Muscle of back (tissue), 13 donors: ENCODE measurements around the gene LSM8. TPM values are rescaled to one million over a fixed set of nuclear protein-coding genes. Genes with fewer than 3 reads are reported as not detected.
"Not testable (repeated sequence)": the region's sequence is repeated elsewhere in the genome, so short reads cannot be mapped to it uniquely, and the experiment has no call there.

Experiments used
- DNase-seq, 3 donors: peaks; one replicate each; pipeline versions ENCODE4 v3.0.0 to v3.0.0-alpha.2; 2013
- long read RNA-seq, 9 donors: transcript quantifications; one replicate each; lab custom pipeline, GENCODE V29; 2026
- polyA plus RNA-seq, 10 donors: library from polyadenylated mRNA; unstranded; fragments of 120-200 nt; gene quantifications; one replicate each; pipeline ENCODE4 v1.2.1, GENCODE V29; 2013; ENCODE audit not compliant: insufficient read length in 10 of 10

Gene LSM8
- polyA plus RNA-seq = 10 to 100 TPM; 38.5 to 48.8 (median 44.3) TPM
- long read RNA-seq, donor 1, transcript LSM8-201 (4 exons, 1,305 nt) = major isoform, 30 of 31 reads
- long read RNA-seq, donor 1, partial matches to known transcripts = 0 of 31 reads
- long read RNA-seq, donor 1, other reads (novel, unspliced or antisense) = 0 of 31 reads
- long read RNA-seq, donor 2, full-length matches to known transcripts = 24 of 30 reads
- long read RNA-seq, donor 2, partial matches to known transcripts = 6 of 30 reads
- long read RNA-seq, donor 2, other reads (novel, unspliced or antisense) = 0 of 30 reads
- long read RNA-seq, donor 3 = 0 reads
- long read RNA-seq, donor 4, transcript LSM8-201 (4 exons, 1,305 nt) = major isoform, 17 of 18 reads
- long read RNA-seq, donor 4, partial matches to known transcripts = 0 of 18 reads
- long read RNA-seq, donor 4, other reads (novel, unspliced or antisense) = 0 of 18 reads
- long read RNA-seq, donor 5, transcript LSM8-201 (4 exons, 1,305 nt) = major isoform, 39 of 41 reads
- long read RNA-seq, donor 5, partial matches to known transcripts = 0 of 41 reads
- long read RNA-seq, donor 5, other reads (novel, unspliced or antisense) = 0 of 41 reads
- long read RNA-seq, donor 6, transcript LSM8-201 (4 exons, 1,305 nt) = major isoform, 16 of 18 reads
- long read RNA-seq, donor 6, partial matches to known transcripts = 0 of 18 reads
- long read RNA-seq, donor 6, other reads (novel, unspliced or antisense) = 0 of 18 reads
- long read RNA-seq, donor 7, full-length matches to known transcripts = 18 of 18 reads
- long read RNA-seq, donor 7, partial matches to known transcripts = 0 of 18 reads
- long read RNA-seq, donor 7, other reads (novel, unspliced or antisense) = 0 of 18 reads
- long read RNA-seq, donor 8, transcript LSM8-201 (4 exons, 1,305 nt) = major isoform, 22 of 24 reads
- long read RNA-seq, donor 8, partial matches to known transcripts = 0 of 24 reads
- long read RNA-seq, donor 8, other reads (novel, unspliced or antisense) = 0 of 24 reads
- long read RNA-seq, donor 9, transcript LSM8-201 (4 exons, 1,305 nt) = major isoform, 7 of 8 reads
- long read RNA-seq, donor 9, partial matches to known transcripts = 0 of 8 reads
- long read RNA-seq, donor 9, other reads (novel, unspliced or antisense) = 0 of 8 reads

DNA sequence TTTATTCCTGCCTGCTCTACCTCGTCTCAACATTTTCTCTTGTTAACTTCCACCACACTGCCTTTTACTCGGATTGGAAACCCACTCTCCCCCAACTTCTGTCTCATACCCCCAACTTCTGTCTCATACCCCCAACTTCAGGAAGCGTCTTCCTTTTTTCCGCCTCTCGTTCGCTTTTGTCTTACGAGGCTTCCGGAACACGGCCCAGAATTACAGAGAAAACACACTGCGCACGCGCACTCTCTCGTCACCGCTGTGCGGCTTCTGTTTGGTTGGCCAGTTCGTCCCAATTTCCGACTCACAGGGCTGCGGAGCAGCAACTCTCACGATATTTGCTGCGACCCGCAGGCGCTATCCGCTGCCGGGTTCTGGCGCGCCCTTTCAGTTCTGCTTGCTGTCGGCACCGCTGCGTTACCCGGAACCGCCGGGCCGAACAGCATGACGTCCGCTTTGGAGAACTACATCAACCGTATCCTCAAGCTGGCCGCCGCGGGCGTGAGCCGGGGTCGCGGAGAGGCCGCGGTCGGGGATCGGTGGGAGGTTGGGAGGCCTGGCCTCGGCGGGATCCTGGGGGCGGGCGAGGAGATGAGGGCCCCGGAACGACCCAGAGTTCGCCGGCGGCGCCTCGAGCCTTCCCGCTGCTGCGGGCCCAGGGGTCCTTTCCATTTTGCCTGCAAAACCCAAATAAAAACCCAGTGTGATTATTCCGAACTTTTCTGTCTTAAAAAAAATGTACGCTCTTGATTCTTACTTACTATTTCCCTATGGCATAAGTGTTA, at the start of gene LSM8:
TSS of gene LSM8 (plus strand) at position 379 of the 779 bp plus-strand sequence. CDS start at position 439, 60 bp downstream.
- peak; percentile 98 to 99 (median 99) for DNase-seq

DNA sequence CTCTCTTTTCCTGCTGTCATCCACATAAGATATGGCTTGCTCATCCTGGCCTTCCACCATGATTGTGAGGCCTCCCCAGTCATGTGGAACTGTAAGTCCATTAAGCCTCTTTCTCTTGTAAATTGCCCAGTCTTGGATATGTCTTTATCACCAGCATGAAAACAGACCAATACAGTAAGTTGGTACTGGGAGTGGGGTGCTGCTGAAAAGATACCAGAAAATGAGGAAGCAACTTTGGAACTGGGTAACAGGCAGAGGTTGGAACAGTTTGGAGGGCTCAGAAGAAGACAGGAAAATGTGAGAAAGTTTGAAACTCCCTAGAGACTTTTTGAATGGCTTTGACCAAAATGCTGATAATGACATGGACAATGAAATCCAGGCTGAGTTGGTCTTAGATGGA, 49.5 kb upstream of the LSM8 start:
- DNase-seq = not testable (repeated sequence)

DNA sequence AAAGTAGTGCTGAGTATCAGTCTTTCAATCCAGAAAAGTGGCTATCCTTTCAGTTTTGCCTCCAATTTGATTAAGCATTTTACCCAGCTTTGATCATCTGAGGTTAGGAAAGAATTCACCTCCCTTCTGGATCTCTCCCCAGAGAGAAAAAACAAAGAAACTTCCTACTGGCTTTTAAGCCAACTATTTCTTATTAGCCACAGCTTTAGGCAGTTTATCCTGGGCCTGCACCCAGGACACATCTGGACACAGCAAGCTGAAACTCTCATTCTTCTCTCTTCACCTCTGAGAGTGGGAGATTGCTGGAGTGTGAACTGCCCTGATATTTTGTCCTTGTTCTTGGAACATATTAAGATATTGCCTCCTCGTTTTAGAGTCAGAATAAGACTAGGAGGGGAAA, 43.5 kb upstream of the LSM8 start:
- DNase-seq = peak in 2 of 3 donors; percentile 6 to 26

DNA sequence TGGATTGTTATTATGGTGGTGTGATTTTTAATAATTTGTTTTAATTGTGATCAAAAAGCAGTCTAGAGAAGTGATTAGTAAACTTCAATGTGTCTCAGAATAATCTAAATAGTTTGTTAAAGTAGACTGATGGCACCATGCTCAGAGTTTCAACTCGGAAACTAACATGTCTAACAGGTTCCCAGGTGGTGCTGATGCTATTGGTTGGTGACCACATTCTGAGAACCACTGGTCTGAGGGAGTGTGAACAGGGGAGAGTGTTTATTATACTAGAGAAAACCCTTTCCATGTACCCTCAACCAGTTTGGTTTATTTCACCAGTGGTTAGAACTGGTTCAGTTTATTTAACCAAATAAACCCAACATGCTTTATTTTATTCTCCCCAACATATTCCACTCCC, 42.0 kb upstream of the LSM8 start:
- no peak for DNase-seq

DNA sequence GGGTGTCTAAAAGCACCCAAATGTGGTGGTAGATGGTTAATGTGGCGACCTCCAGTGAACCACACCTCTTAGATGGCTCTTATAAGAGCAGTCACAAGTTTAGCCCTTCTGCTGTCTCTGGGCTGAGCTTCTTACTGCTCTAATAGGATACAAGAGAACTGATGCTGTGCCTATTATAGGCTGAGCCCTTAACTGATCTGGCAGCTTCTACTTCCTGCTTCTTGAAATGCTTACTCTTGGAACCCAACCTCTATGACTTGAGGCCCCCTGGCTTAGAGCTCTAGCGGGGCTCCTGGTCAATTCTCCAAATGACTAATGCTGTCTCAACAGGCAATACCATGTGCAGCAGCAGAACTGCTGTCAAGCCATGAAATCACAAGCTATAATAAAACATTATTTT, 35.0 kb upstream of the LSM8 start:
- DNase-seq = no peak

DNA sequence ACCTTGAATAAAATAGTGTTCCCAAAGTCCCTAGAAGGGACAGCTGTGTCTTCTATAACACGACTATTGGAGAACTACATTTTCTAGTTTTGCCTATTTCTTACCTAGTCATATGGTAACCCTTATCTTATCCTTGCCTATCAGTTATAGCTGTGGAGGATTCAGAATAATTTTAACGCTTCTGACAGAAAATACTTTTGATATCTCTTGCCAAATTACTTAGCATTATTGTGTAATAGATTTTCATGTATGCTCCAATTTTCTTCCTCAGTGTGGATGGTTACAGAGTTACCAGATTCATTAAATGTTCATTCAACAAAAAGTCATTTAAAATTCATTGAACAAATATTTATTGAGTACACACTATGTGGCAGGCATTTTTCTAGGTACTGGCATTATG, 34.6 kb upstream of the LSM8 start:
- no peak for DNase-seq

DNA sequence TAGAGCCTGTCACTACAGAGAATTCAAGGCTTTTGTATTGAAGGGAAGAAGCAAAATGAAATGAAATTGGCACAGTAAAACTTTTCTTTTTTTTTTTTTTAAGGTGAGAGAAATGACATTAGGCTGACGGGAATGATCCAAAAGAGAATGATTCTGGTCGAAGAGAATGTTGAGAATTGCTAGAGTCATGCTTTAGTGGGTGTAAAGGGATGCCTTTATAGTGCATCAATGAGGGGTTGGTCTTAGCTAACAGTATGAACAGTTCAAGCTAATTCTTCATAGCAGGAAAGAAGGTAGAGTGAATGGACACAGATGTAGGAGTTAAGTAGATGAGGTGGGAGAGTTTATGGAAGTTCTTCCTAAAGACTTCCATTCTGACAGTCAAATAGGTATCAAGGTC, 32.3 kb upstream of the LSM8 start:
- DNase-seq = no peak

DNA sequence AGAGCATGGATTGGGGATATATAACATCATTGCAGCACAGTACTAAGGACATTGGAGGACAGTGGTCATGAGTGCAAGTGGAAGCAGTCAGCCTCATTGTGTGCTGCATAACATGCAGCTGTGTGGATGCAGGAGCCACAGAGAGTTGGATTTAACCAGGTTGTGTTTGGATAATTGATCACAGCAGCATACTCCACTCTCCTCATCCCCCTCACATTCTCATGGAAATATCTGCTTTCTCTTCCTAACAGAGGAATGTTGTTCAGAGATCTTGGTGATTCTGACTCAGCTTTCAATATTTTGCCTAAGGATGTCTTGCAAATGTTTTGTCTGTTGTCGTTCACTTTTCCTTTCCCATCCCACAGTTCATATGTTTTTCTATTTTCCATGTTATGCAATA, 31.8 kb upstream of the LSM8 start:
- no peak for DNase-seq

DNA sequence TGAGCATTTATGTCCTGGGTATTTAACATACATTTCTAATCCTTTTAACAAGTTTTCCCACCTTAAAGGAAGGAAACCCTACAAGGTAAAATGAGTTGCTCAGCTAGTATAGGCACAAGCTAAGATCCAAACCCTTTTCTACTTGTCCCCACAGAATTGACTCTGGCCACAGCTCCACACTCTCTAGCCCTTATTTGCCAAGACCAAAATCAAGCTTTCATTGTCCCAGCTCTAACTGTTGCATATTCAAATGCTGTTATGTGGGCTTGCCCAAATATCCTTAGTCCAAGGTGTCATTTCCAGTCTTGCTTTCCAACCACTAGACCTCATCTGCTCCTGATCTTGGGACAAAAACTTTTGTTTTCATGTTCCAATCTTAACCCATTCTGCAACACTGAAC, 31.3 kb upstream of the LSM8 start:
- DNase-seq = no peak

DNA sequence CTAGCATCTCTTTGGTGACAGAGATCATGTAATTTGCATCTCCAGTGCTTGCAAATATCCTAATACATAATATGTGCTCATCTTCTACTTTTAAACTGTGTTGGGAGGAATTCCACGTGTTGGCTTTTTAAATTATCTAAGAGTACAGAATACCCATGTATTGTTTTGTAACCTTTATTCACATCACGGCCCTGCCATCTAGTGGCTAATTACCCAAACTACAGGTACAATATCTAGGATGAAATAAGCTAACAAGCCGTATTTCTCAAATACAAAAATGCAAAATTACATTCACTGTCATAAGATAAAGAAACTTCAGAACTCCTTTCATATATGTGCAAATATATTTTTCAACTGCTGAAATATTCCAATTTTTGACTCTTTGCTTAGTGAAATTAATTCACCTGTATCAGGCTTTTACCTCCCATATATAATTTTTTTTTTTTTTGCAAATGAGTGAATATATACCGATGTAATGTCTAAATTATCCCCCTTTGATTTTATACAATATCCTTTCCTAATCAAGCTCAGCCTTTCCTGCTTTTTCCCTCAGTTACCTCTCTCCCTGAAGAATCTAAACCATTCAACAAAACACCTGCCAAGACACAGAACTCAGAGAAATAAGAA, 30.3 kb upstream of the LSM8 start:
- peak in 2 of 3 donors; percentile 12 to 19 for DNase-seq

DNA sequence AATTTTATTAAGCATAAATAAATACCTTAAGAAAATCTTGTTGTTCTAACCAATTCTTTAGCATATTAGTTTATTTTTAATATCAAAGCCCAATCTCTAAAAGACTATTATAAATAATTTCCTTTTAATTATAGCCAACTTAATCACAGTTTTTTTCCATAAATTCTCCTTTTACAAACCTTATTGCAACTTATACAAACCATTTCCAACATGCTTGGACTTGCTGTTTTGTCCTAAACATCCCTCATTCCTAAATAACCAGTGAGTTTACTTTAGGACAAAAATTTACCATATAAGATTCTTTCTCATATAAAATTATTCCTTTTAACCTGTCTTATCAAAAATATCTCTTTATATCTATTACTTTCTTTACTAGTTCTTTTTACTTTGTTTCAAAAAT, 25.2 kb upstream of the LSM8 start:
- no peak for DNase-seq

DNA sequence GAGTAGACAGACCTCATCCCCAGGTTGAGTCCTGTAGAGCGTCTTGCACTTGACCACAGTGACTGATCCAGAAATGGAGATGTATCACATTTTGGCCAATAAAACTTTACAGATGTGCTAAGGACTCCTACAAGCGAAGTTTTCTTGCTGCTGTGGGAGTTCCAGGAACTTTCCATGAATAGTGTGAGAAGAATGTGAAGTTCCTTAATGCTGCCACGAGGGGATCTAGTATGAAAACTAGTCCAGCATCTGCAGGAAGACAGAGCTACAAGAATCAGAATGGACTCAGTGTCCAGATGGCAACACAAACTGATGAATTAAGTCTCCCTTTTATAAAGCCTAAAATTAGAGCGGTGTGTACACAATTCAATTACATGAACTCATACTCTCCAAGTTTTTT, 14.8 kb upstream of the LSM8 start:
- peak in 1 of 3 donors; percentile 11 for DNase-seq

DNA sequence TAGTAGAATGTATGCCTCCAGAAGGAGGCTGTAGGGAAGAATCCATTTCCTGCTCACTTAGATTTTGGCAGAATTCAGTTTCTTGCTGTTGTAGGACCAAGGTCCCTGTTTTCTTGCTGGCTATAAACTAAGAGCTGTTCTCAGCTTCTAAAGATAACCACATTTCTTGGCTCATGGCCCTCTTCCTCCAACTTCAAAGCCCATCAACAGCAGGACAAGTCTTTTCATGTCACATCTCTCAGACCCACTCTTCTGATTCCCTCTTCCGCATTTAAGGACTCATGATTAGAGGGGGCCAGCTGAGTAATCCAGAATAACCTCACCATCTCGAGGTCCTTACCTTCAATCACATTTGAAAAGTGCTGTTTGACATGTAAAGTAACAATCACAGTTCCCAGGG, 8.2 kb upstream of the LSM8 start:
- no peak for DNase-seq

DNA sequence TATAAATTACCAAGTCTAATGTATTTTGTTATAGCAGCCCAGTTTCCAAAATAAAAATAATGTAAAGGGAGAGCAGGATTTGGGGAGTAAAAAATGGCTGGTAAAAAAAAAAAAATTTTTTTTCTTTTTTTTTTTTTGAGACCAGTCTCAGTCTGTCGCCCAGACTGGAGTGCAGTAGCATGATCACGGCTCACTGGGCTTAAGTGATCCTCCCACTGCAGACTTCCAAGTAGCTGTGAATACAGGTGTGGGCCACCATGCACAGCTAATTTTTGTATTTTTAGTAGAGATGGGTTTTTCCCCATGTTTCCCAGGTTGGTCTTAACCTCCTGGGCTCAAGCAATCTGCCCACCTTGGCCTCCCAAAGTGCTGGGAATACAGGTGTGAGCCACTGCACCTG, 4.8 kb upstream of the LSM8 start:
- DNase-seq = no peak

DNA sequence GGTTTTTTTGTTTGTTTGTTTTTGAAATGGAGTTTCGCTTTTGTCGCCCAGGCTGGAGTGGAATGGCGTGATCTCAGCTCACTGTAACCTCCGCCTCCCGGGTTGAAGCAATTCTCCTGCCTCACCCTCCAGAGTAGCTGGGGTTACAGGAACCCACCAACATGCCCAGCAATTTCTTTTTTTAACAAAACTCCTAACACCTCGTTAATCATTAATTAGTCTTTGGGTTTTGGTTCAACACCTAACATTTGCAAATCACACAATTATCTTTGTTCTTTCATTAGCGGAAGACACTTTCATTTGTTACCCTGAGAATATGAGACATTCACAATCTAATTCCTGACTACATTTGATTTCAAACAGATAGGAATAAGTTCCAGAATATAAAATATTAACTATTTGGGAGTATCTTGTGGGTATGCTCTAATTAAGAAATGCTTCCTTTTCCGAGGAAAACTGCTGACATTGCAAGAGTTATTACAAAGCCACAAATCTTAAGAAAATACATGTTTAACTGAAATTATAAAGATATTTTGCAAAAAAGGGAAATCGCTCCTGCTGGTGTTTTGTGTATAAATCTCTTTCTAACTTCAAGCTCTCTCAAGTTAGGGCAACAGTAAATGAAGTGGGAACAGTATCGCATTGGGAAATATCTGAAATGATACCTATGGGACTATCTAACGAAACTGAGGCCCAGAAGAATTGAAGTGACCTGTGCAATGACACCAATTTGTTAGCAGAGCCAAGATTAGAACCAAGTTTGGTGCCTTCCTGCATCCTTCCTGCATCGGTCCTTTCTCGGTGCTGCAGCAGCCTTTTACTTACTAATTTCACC, 1.2 kb upstream of the LSM8 start:
- peak in 1 of 3 donors; percentile 6 for DNase-seq

DNA sequence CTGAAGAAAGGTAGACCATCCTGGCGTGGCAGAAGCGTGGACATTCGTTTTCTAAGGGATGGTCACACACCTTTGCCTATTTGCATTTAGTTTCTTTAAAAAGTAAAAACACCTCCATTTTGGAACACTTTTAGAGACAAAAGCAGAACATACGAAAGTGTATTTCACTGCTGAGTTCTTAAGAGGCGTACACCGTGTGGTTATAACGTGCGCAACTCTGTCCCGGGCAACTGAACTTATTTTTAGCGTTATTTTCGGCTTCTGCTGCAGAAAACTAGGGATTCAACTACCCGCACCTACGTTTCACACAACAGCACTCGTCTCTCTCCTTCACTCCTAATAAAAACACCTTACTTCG, 557 bp upstream of the LSM8 start:
- peak in 1 of 3 donors; percentile 7 for DNase-seq

DNA sequence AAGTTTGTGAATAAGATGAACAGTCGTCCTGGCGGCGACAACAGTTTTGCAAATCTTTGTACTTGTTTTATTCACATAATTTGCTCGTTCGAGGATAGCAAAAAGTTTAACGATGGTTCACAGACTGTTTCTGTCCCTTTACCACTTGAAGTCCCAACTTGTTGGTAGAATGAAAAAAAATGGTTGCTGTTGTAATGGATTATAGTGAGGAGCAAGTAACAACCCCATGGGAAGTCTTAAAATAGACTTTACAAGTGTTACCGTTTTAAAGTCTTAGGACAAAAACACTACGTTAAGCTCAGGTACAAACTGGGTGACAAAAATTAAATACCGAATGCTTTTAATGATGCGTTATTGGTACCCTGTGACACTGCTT, 589 bp downstream of the LSM8 start:
- peak in 1 of 3 donors; percentile 6 for DNase-seq

DNA sequence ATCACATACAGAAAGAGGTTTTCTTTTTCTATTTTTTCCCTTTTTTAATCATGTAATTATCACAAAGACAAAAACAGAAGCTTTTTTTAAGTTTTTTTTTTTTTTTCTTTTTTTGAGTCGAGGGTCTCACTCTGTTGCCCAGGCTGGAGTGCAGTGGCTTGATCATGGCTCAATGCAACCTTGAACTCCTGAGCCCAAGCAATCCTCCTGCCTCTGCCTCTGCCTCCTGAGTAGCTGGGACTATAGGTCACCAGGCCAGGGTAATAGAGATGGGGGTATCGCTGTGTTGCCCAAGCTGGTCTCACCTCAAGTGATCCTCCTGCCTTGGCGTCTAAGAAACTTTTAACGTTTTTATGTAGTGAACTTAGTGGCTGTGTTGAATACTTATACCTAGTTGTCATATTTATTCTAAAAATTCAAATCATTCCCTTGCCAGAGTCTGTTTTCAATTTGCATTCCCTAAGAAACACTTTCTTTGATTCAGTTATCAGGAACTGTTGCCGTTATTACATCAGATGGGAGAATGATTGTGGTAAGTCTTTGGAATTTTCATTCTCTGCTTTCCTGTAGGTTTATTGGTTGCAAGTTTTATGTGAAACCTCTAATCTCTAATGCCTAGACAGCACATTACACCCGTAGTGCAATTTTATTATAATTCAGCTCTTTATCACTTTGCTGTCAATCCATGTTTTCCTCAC, 1.3 kb downstream of the LSM8 start:
- peak in 2 of 3 donors; percentile 4 to 60 for DNase-seq

DNA sequence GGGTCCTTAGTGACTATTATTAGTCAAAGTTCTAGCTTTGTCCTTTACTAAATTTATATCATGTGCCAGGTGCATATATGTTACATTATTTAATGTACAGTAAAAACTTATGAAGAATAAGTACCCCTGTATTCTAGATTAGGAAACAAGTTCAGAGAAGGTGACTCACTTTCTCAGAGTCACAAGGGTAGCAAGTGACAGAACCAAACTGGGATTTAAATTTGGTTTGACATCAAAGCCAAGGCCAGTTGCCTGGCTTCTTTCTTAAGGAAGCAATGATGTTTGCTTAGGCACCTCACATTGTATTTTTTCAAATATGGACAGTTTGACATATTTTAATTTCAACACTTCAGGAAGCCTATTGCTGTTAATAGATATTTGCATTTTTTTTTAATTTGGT, 2.5 kb downstream of the LSM8 start:
- DNase-seq = no peak

DNA sequence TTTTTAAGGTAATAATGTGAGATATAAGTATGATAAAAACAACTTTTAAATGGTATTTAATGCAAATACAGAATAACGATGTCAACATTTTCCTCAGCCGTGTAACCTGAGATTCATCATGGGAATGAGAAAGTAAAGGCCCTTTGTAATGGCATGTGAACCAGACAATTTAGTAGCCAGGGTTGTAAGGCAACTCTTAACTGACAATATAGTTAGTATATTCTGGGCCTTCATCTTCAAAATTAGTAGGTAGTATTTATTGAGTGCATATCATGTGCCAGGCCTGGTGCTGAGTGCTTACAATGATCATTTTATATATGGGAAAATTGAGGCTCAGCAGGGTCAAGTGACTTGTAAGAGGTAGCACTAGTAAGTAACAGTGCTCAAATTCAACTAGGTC, 10.6 kb downstream of the LSM8 start:
- no peak for DNase-seq
